ENCODE data around the gene RRAD.
"Not testable (repeated sequence)": the region's sequence is repeated elsewhere in the genome, so short reads cannot be mapped to it uniquely, and the experiment has no call there.

The RRAD gene

DNA sequence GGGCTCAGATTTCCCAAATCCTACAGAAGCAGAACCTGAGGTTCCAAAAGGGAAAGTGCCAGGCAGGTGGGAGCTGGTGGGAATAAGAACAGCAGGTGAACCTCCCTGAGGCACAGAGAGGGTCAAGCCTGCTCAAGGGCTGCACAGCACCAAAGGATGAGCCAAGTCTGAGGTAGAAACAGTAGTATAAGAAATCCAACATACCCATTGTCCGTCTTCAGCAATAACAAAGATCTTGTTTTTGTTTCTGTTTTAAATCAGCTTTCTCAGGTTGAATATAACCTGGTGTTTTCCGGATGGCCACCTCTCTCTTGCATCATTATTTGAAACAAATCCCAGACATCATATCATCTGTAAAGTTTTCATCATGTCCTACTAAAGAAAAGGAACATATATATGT is 25.1 kb upstream of the RRAD start:
- no peak for DNase-seq

DNA sequence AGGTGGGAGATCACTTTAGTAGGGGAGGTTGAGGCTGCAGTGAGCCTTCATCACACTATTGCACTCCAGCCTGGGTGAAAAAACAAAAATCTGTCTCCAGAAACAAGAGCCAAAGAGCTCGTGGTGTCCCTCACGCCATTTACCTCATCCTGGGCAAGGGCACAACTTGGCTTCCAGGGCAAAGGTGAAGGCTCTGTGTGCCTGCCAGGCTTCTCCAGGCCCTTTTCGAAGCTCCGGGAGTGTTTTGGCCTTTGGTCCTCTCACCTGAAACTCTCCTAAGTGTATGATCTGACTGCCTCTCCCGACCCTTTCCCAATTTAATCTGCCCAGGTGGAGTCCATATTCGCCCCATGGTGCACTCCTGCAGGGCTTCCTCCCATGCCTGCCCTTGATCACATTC is 24.1 kb upstream of the RRAD start:
- DNase-seq: no peak

GRCh38 chr16:66948837-66949225 is 23.5 kb upstream of the RRAD start:
- DNase-seq: no peak

DNA sequence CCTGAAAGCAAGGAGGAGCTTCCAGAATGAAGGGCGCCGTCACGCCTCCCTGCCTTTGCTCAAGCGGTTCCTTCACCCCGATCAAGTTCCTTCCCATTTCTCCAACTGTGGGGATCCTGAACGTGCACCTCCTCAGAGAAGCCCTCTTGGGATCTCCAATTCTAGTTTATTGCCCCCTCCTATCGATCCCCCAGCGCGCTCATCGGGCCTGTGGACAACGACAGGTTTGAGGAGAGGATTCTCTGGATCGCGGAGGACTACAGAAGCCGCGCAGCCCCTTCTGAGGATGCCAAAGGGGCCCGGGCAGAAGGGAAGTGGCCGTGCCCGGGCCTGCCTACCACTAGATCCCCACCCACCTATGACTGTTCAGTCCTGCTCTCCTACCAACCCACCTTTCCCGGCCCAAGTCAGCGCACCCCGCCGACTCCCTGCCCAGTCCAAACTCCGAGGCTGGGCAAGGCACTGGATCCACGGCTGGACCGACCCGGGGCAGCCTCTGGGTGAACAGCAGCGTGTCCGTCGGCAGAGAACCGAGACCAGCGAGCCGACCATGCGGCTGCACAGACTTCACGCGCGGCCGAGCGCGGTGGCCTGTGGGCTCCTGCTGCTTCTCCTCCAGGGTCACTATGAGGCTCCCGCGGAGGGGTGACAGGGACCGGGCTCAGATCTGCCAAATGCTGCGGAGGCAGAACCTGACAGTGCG is 22.9 kb upstream of the RRAD start:
- no peak for DNase-seq

- DNase-seq: peak; percentile 25
Observed at GRCh38 chr16:66947302-66948065, 22.1 kb upstream of the RRAD start.

DNA sequence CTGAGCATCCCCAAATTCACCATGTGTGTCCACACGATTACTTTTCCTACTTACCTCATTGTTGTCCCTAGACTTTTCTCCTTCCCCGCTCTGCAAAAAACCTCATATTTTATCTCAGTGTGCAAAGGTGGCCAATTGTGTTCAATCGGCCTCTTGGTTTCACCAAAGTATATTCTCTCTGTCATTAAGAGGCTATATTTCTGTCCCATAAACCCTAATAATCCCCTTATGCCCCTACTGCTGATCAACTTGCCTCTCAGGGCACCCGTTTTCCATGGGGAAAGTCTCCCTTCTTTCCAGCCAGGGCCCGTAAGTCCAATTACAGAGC is 21.6 kb upstream of the RRAD start:
- DNase-seq: no peak

- no peak for DNase-seq
Observed at GRCh38 chr16:66946541-66946940, 21.2 kb upstream of the RRAD start.

DNA sequence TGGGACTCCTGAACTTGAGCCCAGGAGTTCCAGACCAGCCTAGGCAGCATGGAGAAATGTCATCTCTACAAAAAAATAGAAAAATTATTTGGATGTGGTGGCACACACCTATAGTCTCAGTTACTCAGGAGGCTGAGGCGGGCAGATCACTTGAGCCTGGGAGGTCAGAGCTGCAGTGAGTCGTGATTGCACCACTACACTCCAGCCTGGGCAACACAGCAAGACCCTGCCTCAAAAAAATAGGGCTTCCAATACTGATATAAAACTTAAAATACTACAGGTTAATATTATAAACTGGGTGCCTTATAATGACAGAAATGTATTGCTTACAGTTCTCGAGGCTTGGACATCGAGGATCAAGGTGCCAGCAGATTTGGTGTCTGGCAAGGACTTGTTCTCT is 20.6 kb upstream of the RRAD start:
- DNase-seq: no peak

DNA sequence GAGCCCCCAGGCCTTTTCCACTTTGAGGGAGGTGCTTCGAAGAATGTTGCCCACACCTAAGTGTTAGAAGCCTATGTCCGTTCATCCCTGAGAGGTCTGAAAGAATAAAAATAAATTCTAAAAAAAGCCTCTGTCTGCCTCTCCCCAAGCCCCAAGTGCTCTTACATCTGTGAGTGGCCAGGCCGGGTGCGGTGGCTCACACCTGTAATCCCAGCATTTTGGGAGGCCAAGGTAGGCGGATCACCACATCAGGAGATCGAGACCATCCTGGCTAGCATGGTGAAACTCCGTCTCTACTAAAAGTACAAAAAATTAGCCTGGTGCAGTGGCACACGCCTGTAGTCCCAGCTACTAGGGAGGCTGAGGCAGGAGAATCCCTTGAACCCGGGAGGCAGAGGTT is 19.6 kb upstream of the RRAD start:
- not testable (repeated sequence) for DNase-seq

- no peak for DNase-seq
Observed at GRCh38 chr16:66944054-66944441, 18.7 kb upstream of the RRAD start.

DNA sequence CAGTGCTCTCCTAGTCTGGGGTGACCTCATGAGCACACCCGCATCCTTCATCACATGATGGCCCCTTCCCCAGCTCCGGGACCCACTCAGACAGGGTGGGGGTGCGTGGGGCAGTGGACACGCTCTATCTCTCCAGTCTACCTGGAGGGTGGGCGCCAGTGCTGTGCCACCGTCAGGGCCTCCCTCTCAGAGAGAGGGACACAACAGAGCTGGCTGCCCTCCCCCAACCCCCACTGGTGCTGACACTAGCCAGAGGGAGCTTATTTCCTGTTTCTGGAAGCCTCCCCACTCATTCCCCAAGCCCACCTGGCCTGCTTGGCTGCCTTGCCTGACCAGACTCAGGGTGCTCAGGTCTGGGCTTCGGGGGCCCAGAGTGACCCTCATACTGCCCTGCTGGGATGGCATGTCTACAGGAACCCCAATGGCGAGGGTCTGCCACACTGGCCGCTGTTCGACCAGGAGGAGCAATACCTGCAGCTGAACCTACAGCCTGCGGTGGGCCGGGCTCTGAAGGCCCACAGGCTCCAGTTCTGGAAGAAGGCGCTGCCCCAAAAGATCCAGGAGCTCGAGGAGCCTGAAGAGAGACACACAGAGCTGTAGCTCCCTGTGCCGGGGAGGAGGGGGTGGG is 18.2 kb upstream of the RRAD start:
- no peak for DNase-seq

DNA sequence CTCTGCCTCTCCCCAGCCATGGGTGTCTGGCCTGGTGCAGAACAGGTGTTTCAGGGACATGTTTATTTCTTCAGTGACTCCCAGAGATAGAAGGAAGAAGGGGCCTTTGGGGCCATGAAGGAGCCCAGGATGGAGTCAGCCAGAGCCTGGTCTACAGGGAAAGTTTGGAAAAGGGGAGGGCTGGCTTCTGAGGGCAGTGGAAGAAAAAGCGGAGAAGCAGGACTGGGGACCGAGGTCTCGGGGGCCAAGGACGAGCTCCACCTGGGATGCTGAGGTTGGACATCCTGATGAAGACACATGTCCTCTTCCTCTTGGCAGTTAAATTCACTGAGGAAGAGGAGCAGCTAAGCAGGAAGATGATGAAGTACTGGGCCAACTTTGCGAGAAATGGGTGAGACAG is 17.6 kb upstream of the RRAD start:
- DNase-seq: no peak

DNA sequence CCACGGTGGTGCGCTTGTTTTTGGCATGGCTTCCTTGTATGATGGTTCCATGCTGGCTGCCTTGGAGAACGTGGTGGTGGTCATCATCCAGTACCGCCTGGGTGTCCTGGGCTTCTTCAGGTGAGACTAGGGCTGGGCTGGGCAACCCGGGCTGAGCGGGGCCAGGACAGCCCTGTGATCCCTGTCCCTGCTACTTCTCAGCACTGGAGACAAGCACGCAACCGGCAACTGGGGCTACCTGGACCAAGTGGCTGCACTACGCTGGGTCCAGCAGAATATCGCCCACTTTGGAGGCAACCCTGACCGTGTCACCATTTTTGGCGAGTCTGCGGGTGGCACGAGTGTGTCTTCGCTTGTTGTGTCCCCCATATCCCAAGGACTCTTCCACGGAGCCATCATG is 14.9 kb upstream of the RRAD start:
- DNase-seq: no peak

GRCh38 chr16:66939366-66939765 is 14.0 kb upstream of the RRAD start:
- DNase-seq: no peak

- no peak for DNase-seq
Observed at GRCh38 chr16:66937725-66938337, 12.5 kb upstream of the RRAD start.

GRCh38 chr16:66936889-66937554 is 11.7 kb upstream of the RRAD start:
- no peak for DNase-seq

DNA sequence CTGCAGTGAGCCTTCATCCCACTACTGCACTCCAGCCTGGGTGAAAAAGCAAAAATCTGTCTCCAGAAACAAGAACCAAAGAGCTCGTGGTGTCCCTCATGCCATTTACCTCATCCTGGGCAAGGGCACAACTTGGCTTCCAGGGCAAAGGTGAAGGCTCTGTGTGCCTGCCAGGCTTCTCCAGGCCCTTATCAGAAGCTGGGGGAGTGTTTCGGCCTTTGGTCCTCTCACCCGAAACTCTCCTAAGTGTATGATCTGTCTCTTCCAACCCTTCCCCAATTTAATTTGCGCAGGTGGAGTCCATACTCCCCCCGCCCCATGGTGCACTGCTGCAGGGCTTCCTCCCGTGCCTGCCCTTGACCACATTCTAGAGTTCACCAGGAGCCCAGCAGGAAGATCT is 11.1 kb upstream of the RRAD start:
- no peak for DNase-seq

GRCh38 chr16:66935314-66936011 is 10.1 kb upstream of the RRAD start, which contains the start of gene CES2:
CES2 (plus strand) TSS chr16:66935516; CDS start chr16:66935636, 120 bp downstream.
- DNase-seq: no peak

- not testable (repeated sequence) for DNase-seq
Observed at GRCh38 chr16:66934839-66935313, 9.5 kb upstream of the RRAD start.

- DNase-seq: no peak
Observed at GRCh38 chr16:66934138-66934838, 9.0 kb upstream of the RRAD start, which contains the start of gene CIAO2B. CIAO2B (minus strand) TSS chr16:66934402; CDS start chr16:66934364, 38 bp downstream.

- DNase-seq: no peak
Observed at GRCh38 chr16:66933776-66934137, 8.4 kb upstream of the RRAD start.

- DNase-seq: no peak
Observed at GRCh38 chr16:66932076-66932475, 6.7 kb upstream of the RRAD start.
